HG03060 (cell line): ENCODE data around the gene LAMB4.

Experiments
- ATAC-seq: cut with Tn5 transposase; IDR thresholded peaks from one replicate; pipeline ENCODE4 v1.9.1; 2021; ENCODE audit warnings: low read depth, moderate number of reproducible peaks; ENCODE audit not compliant: unreplicated experiment

Gene LAMB4

DNA sequence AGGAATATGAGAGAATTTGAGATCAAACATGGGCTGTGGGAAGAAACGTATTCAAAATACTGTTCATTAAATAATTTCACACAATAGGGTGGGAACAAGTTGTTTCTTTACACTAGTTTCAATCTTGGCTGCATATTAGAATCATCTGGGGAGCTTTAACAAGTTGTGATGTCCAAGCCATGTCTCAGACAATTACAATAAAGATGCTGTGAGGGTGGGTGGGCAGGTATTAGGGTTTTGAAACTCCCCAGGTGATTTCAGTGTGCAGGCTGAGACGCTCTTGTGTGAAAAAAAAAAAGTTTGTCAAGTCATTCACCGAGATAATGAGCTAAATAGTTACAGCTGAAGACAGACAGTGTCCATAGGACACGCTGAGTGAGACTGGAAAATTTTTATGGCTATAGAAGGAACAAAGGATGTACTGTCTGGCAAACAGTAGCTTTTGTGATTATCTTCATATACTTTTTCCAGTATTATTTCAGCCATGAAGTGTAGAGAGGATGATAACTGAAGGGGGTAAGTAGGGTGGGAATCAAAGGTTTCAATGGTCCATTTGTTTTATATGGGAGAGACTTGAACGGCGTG, 12.6 kb upstream of the LAMB4 start:
- no peak for ATAC-seq

DNA sequence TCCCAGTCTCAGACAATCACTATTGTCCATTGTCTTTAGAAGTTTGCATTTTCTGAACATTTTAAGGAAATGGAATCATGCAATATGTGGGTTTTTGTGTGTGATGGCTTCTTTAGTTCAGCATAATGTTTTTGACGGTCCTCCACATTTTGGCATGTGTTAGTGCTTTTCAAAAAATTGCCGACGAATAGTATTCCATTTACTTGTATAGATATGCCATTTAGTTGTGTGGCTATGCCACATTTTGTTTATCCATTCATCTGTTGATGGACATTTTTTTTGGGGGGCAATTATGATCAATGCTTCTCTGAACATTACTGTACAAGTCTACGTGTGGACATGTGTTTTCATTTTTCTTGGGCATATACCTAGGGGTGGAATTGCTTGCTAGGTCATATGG, 12.0 kb upstream of the LAMB4 start:
- no peak for ATAC-seq

DNA sequence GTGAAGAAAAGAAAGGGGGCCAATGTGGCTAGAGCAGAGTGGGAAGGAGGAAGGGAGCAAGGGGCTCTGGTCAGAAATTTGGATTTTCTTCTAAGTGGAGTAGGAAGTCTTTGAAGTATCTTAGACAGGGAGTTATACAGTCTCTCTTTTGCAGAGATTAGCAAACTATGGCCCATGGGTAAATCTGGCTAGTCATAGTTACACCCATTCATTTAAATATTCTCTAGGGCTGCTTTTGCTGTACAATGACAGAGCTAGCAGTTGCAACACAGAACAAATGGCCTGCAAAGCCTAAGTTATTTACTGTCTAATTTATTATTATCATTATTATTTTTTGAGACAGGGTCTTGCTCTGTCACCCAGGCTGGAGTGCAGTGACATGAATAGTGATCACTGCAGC, 10.5 kb upstream of the LAMB4 start:
- ATAC-seq = no peak

DNA sequence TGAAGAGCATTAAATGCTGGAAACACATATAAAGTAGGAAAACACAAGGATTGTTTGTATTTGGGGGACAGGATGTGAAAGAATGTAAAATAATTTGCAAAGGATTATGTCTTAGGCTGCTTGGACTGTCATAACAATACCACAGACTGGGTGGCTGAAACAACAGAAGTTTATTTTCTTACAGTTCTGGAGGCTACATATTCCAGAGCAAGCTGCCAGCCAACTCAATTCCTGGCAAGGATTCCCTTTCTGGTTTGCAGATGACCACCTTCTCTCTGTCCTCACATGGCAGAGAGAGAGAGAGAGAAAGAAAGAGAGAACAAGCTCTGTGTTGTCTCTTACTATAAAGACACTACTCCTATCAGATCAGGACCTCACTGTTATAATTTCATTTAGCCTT, 8.8 kb upstream of the LAMB4 start:
- ATAC-seq = no peak

DNA sequence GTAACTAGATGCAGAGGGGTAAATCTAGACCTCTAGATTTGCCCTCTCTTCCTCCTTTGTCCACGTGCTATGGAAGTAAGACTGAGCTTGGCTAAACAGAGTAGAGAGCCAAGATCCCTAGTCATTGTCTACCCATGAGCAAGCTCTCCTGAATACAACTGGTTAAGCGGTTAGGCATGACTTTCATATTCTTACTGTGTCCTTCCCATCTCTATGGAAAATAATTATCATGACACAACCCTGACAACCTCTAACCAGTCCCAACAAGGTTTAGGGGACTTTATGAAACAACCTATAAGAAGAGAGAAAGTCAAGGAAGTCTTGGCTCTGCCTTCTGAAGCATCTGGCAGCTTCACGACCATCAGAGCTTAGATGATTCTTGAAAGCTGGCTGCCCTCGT, 7.8 kb upstream of the LAMB4 start:
- ATAC-seq = no peak

DNA sequence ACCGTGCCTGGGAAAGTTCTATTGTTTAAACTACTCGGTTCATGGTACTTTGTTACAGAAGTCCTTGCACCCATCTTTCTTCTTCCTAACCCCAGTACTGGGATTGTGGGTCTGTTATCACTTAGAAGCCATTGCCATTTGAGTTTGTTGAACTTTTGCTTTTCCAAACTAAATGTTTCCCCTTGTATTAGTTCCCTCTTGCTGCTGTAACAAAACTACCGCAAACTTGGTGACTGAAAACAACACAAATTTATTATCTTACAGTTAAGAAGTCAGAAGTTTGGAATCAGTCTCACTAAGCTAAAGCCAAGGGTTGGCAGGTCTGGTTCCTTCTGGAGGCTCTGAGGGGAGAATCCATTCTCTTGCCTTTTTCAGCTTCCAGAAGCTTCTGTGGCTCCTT, 6.9 kb upstream of the LAMB4 start:
- no peak for ATAC-seq

DNA sequence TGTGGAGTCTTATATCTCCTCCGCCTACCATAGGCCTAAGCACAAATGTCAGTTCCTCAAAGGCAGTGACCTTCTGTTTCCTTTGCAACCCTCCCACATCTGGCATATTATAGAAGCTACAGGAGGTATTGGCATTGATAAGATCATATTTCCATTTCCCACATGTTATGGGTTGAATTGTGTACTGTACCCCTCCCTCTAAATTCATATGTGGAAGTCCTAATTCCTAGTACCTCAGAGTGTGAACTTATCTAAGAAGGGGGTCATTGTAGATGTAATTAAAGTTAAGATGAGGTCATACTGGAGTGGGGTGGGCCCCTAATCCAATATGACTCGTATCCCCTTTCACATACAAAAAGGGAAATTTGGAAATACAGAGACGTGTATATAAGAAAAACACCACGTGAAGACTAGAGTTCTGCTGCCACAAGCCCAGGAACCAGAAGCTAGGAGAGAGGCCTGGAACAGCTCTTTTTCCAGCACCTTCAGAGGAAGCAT, 6.1 kb upstream of the LAMB4 start:
- peak; percentile 15 for ATAC-seq

DNA sequence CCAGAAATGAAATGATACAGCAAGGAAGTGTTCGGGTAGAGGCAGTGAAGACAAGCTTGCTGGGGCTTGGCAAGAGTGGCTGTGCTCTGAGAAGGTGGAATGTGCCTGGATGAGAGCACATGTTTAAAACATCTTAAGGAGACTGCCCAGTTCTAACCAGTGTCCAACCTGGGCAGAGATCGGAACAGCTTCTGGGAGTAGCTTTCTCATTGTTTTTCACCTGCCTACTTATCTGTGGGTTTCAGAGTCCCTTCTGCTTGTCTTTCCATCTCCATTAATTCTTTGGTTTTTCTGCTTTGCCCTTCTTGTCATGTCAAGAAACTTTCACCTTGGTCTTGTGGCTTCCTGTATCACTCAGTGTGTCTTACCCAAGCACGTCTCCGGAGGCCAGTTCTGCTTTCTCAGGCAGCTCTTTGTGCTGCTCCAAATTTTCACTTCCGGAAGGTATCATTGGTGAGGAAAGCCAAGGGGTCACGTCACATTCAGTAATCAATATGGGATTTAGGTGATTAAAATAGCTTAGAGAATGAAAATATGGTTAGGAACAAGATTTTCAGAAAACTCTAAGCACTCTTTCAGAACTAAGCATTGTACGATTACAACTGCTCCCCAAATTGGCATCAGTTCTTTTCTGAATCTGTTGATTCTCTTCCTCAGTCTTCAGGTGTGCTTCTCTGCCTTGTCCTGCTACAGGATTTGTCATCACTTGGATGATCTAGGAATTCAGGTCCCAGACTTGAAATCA, 5.5 kb upstream of the LAMB4 start:
- peak; percentile 93 for ATAC-seq

DNA sequence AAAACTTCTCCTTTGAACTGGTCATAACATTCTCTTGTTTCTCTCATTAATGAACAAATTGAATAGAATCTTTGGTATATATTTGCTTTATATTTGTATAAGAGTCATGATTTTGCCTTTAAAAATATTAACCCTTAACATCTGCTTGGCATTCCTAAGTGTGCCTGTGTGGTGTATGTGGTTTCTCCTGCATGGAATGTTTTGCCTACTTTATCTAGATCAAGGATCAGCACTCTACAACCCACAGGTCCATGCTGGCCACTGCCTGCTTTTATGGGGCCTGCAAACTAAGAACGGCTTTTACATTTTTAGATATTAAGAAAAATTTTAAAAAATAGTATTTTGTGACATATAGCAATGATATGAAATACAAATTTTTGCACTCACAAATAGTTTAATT, 4.3 kb upstream of the LAMB4 start:
- ATAC-seq = no peak

DNA sequence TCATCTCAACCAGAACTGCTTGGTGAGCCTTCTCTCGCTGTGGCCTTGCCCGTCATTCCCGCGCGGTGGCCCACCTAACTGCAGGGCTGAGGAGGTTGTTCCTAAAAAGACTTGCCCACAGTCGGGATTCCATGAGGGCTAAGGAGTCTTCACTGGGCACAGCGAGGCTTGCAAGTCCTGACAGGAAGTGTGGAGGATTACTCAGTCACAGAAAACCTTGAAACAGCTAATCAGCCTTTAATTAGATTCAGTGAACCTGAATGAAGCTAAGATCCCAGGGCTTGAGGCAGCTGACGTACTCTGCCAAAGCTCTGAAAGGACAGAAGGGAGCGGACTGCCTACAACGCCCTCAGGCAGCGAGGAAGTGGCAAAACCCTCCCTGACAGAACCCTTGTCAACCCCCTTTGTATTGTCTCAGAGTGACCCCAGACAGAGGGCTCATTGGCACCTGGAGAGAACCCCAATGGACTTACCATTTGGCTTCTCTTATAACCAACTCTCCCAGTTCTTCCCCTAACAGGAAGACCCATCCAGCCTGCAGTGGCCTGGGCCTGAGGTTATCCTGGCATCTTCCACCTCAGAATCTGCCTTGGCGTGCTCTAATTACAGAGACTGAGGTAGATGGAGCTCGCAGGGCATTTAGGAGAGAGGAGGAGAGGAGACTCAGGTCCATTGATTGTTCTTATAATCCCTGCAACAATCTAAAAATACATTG, 2.5 kb upstream of the LAMB4 start:
- ATAC-seq = no peak

DNA sequence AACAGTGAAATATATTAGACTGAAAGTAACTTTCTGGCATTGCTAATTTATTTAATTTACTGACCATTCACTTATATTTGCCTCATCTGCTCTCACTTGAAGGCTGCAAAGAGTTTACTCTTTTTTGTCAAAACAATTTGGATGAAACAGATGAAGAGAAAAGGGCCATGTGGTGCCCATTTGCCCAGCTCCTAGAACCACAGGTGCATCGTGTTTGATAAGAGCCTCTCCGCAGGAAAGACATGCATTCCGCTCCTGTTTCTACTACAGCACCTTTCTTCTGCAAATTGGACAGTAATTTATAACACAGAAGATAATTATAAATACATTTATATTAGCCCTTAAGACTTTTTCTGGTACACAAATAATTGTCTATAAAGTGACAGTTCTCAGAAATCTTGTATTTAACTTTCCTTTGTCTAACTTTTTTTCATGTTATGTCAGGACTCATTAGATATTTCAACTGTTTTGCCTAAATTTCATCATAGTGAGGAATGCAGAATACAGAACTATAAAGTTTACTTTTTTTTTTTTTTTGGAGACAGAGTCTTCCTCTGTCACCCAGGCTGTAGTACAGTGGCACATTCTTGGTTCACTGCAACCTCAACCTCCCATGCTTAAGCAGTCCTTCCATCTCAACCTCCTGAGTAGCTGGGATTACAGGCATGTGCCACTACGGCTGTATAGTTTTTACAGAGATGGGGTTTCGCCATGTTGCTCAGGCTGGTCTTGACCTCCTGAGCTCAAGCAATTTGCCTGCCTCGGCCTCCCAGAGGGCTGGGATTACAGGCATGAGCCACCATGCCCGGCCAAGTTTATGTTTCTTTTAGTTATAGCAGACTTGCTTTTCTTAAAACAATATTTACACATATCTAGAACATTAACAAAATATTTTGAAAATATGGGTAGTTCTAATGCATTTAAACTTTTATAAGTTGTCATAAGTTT, 869 bp downstream of the LAMB4 start:
- no peak for ATAC-seq

DNA sequence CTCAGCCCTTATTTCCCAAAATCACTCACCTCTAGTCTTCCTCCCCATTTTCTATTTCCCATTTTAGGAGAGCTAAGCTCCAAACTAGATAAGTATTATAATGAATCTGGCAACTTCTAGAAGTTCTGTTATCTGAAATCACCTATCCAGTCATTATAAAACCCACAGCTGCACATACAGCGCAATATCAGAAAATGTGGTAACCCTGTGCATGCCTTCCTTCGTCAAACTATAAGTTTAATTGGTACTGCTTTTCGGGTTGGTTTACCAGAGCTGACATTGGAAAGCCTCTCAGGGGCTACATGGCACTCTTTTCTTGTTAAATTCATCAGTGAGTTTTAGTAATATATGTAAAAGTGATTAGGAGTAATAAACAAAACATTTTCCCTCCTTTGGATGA, 1.6 kb downstream of the LAMB4 start:
- ATAC-seq = no peak

DNA sequence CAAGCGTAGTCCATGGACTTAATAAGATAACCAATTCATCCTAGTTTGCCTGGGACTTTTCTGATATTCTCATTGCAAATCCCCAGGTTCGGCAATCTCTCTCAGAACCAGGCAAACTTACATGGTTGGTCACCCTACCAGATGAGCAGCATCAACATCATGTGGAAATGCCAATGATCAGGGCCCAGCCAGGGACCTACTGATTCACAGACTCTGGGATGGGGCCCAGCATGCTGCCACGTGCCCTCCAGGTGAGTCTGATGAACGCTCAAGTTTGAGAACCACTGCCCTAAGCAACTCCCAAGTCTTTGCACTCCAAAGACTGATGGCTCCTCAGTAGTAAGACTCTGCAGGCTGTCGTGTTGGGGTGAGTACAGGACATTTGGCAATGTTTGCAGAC, 2.7 kb downstream of the LAMB4 start:
- no peak for ATAC-seq

DNA sequence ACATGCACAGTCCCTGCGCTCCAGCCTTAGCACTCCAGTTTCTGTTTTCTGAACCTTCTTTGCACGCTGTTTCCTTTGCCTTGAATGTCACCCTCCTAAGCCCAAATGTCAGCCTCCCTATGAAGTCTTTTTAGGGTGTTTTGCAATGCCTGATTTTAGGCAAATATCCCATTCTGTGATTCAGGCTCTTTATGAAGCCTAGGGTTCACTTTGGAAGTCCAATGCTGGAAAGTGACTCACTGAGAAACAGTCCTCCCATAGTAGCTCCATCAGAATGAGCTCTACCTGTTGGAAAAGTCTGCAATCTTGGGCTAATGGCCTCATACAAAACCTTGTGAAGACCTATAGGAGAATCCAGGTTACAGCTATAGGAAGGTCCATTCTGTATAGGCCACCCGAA, 5.3 kb downstream of the LAMB4 start:
- no peak for ATAC-seq

DNA sequence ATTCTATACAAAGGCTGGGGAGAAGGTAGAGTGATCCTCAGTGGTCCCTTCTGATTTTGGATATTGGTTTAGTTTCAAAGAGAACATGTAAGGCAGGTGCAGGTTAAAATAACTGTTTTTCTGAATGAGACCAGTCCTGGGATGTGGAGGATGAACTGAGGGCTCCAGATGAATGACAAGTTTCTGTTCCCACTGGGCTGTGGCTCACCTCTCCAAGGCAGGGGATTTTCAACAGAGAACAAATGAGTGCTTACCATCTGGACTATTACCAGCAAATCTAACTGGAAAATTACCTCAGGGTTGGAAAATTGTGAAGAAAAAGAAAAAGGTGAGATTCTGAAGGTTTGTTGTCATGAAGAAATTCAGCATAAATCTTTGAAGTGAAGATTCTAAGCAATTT, 8.0 kb downstream of the LAMB4 start:
- no peak for ATAC-seq

DNA sequence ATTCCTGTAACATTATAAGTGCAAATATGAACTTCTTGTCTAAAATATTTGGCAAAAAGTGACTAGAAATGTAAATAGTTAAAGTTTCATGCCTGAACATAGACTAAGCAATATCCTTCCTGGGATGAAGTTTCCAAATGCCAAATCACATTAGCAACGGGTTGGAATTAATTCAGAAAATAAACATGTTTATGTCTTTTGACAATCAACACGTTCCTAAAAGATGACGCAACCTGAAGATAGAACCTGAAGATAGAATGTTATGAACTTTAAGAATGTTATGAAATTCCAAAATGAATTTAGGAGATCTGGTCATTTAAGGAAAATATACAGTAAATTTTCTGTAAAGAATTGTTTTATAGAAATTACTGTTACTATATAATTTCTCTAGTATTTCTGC, 9.2 kb downstream of the LAMB4 start:
- ATAC-seq = no peak

DNA sequence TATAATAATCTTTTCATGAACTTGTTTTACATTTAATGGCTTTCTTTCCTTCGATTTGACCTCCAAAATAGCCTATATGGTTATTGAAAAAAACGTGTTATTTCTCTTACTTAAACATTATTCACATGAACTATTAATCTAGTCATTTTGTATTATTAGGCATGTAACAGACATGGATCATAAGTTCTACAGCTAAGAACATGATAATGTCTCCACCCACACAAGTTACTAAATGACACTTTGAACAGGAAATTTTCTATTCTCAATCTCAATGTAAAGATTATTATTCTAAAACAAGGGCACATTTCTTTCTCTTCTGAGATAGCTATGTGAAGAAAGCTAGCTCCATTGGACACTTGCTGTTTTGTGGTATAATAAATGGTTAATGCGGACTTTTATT, 10.0 kb downstream of the LAMB4 start:
- ATAC-seq = no peak

DNA sequence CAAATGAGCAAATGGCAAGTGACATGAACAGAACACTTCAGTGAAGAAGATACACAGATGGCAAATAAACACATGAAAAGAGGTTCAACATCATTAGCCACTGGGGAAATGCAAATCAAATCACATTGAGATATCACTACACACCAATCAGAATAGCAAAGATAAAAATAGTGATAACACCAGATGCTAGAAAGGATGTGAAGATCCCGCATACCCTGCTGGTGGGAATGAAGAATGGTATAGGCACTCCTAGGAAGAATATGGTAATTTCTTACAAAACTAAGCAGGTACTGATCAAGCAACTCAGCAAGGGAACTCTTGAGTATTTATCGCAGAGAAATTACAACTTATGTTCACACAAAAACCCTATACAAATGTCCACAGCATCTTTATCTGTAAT, 11.2 kb downstream of the LAMB4 start:
- no peak for ATAC-seq

DNA sequence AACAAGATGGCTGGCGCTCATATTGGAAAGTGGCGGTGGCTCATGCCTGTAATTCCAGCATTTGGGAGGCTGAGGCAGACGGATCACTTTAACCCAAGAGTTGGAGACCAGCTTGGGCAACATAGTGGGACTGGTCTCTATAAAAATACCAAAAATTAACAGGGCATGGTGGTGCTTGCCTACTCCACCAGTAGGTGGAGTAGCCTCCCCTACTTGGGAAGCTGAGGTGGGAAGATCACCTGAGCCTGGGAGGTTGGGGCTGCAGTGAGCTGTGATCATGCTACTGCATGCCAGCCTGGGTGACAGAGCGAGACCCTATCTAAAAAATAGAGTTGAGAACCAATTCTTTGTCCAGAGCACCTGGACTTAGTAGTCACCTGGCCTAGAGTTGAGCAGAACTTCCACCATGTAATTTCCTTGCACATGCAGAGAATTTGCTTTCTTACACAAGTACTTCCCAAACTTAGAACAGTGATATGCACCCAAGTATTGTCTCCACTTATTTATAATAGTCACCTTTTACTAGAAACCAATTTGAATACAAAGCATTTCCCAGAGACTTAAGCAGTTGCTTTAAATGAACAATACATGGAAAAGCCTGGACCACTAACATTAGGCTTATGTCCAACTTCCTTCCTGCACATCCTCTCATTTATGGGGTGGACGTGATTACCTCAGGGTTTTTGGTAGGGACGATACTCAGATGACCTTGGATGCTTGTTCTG, 15.9 kb downstream of the LAMB4 start:
- no peak for ATAC-seq

DNA sequence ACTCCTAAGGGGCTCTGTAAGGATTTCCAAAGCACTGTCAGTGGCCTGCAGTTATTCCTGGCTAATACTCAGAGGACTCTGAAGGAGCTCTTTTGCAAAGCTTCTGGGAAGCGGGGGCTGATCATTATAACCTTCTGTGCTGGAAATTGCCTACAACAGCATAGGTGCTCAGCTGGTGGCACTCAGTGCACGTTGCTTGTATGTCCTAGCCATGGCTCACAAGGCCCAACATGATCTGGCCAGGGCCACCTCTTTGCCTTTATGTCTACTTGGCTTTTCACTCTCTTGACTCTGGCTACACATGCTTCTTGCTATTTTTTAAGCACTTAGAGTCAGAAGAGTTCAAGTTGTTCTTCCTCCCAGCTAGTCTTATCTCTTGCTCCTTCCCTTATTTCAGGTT, 17.5 kb downstream of the LAMB4 start:
- ATAC-seq = no peak
